HepG2 (cell line): Measurements from ENCODE around the gene VWA7. TPM values are rescaled to one million over a fixed set of nuclear protein-coding genes. Genes with fewer than 3 reads are reported as not detected.

ENCODE experiments used
- FOSL1 ChIP-seq: sonication (generic); formaldehyde crosslinking; IDR thresholded peaks from 2 replicates; pipeline ENCODE4 v1.9.0; 2021; ENCODE audit warnings: missing genetic modification reagents, borderline replicate concordance
- HOXA9 ChIP-seq: sonication (generic); formaldehyde crosslinking; IDR thresholded peaks from 2 replicates; pipeline ENCODE4 v1.8.1; 2022; ENCODE audit warnings: missing genetic modification reagents, mild to moderate bottlenecking, moderate library complexity, borderline replicate concordance
- JDP2 ChIP-seq: sonication (generic); formaldehyde crosslinking; IDR thresholded peaks from 2 replicates; pipeline ENCODE4 v1.8.1; 2022; ENCODE audit warnings: missing genetic modification reagents, borderline replicate concordance
- MAFK ChIP-seq, 2 experiments: IDR thresholded peaks in 1 of 2; conservative IDR thresholded peaks in 1 of 2; 2 replicates each; pipeline ENCODE4 v1.6.1; 2011; ENCODE audit warnings: improper control_type of control experiment in 2 of 2, low read length in 2 of 2
- MTA1 ChIP-seq: sonication (generic); formaldehyde crosslinking; IDR thresholded peaks from 2 replicates; pipeline ENCODE4 v1.4.0; 2020; ENCODE audit warnings: missing genetic modification reagents, mild to moderate bottlenecking, borderline replicate concordance
- MTF2 ChIP-seq: sonication (generic); formaldehyde crosslinking; IDR thresholded peaks from 2 replicates; pipeline ENCODE4 v1.5.0; 2020; ENCODE audit warnings: missing genetic modification reagents, borderline replicate concordance
- PLRG1 ChIP-seq: fragments of 450-650 bp; conservative IDR thresholded peaks from 2 replicates; pipeline ENCODE4 v1.6.1; 2016
- RFXAP ChIP-seq: sonication (generic); formaldehyde crosslinking; IDR thresholded peaks from 2 replicates; pipeline ENCODE4 v1.4.0; 2020; ENCODE audit warnings: missing genetic modification reagents, borderline replicate concordance
- TCF7L2 ChIP-seq: IDR thresholded peaks from 2 replicates; pipeline ENCODE4 v1.6.1; 2011; ENCODE audit warnings: mild to moderate bottlenecking, low read depth, low read length, moderate library complexity
- ZFP1 ChIP-seq: IDR thresholded peaks from 2 replicates; pipeline ENCODE4 v1.6.1; 2016
- ZNF724P ChIP-seq: sonication (generic); formaldehyde crosslinking; IDR thresholded peaks from 2 replicates; pipeline ENCODE4 v1.8.0; 2022; ENCODE audit warnings: missing genetic modification reagents, borderline replicate concordance
- ZSCAN31 ChIP-seq: sonication (generic); formaldehyde crosslinking; IDR thresholded peaks from 2 replicates; pipeline ENCODE4 v1.5.0; 2020; ENCODE audit warnings: low read depth, mild to moderate bottlenecking, missing genetic modification reagents
- polyA plus RNA-seq, 8 experiments: library from polyadenylated mRNA; depleted of rRNA in 3 of 8; stranded (reverse) in 7 of 8; unstranded in 1 of 8; fragments of >200 nt; fragmentation: Illumina TruSeq in 4 of 8; extraction: Trizol in 4 of 8; gene quantifications; 2 replicates each; pipeline versions ENCODE4 v1.2.1 to v1.2.3, GENCODE V29; 2011 to 2016; ENCODE audit warnings: low read depth in 4 of 8, missing spikeins in 1 of 8, mixed read lengths in 1 of 8; ENCODE audit not compliant: insufficient read depth in 1 of 8
- total RNA-seq, 5 experiments: library from RNA; depleted of rRNA; stranded (reverse); fragments of >200 nt; fragmentation: Illumina TruSeq; extraction: Trizol; gene quantifications; 2 replicates each; pipeline ENCODE4 v1.2.3, GENCODE V29; 2016; ENCODE audit warnings: low read depth in 1 of 5
- TF ChIP-seq, protein P1 (sequence below): sonication (generic); formaldehyde crosslinking; IDR thresholded peaks from 2 replicates; pipeline ENCODE4 v1.5.0; 2020; ENCODE audit warnings: missing genetic modification reagents
- TF ChIP-seq, protein P2 (sequence below): IDR thresholded peaks from 2 replicates; pipeline ENCODE4 v1.6.1; 2016
- TF ChIP-seq, protein P3 (sequence below): sonication (generic); formaldehyde crosslinking; IDR thresholded peaks from 2 replicates; pipeline ENCODE4 v1.5.1; 2020; ENCODE audit warnings: missing genetic modification reagents, mild to moderate bottlenecking, borderline replicate concordance
- TF ChIP-seq, protein P4 (sequence below): IDR thresholded peaks from 2 replicates; pipeline ENCODE4 v1.6.1; 2012; ENCODE audit warnings: low read length, improper control_type of control experiment
- TF ChIP-seq, protein P5 (sequence below): IDR thresholded peaks from 2 replicates; pipeline ENCODE4 v1.6.1; 2016
- TF ChIP-seq, protein P6 (sequence below): sonication (generic); formaldehyde crosslinking; IDR thresholded peaks from 2 replicates; pipeline ENCODE4 v1.4.0; 2020; ENCODE audit warnings: mild to moderate bottlenecking, missing genetic modification reagents
- TF ChIP-seq, protein P7 (sequence below): sonication (generic); formaldehyde crosslinking; IDR thresholded peaks from 2 replicates; pipeline ENCODE4 v1.4.0; 2020; ENCODE audit warnings: missing genetic modification reagents, mild to moderate bottlenecking, borderline replicate concordance

VWA7 gene
- total and polyA plus RNA-seq, 2 of the 13 experiments (the other 11 are each of a cell fraction or from before 2014, with no cell fraction given), result 0.86 to 3.3 TPM

DNA sequence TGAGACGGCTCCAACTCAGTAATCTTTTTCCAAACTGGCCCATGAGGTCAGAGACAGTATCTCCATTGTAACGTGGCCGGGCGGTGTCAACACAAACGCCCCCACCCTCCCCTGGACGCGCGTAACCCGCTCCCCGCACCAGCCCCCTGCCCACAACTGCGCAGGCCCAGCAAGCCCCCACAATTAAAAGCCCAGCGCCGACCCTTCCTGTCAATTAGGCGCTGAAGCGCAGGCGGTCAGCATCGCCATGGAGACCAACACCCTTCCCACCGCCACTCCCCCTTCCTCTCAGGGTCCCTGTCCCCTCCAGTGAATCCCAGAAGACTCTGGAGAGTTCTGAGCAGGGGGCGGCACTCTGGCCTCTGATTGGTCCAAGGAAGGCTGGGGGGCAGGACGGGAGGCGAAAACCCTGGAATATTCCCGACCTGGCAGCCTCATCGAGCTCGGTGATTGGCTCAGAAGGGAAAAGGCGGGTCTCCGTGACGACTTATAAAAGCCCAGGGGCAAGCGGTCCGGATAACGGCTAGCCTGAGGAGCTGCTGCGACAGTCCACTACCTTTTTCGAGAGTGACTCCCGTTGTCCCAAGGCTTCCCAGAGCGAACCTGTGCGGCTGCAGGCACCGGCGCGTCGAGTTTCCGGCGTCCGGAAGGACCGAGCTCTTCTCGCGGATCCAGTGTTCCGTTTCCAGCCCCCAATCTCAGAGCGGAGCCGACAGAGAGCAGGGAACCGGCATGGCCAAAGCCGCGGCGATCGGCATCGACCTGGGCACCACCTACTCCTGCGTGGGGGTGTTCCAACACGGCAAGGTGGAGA, 38.1 kb upstream of the VWA7 start, which contains the start of the genes HSPA1A and HSPA1L (continued):
- TF ChIP-seq FOSL1 (CRISPR knock-in tag), result no peak
- TF ChIP-seq ZSCAN31 (CRISPR knock-in tag), result peak; percentile 57; the same call in 1 of the 2 replicates
- TF ChIP-seq JDP2 (CRISPR knock-in tag), result no peak
- TF ChIP-seq, protein P1, sequence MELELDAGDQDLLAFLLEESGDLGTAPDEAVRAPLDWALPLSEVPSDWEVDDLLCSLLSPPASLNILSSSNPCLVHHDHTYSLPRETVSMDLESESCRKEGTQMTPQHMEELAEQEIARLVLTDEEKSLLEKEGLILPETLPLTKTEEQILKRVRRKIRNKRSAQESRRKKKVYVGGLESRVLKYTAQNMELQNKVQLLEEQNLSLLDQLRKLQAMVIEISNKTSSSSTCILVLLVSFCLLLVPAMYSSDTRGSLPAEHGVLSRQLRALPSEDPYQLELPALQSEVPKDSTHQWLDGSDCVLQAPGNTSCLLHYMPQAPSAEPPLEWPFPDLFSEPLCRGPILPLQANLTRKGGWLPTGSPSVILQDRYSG (CRISPR knock-in tag), result no peak
- TF ChIP-seq ZNF724P, result no peak
- TF ChIP-seq ZFP1 (CRISPR knock-in tag), result no peak
- TF ChIP-seq, protein P2, sequence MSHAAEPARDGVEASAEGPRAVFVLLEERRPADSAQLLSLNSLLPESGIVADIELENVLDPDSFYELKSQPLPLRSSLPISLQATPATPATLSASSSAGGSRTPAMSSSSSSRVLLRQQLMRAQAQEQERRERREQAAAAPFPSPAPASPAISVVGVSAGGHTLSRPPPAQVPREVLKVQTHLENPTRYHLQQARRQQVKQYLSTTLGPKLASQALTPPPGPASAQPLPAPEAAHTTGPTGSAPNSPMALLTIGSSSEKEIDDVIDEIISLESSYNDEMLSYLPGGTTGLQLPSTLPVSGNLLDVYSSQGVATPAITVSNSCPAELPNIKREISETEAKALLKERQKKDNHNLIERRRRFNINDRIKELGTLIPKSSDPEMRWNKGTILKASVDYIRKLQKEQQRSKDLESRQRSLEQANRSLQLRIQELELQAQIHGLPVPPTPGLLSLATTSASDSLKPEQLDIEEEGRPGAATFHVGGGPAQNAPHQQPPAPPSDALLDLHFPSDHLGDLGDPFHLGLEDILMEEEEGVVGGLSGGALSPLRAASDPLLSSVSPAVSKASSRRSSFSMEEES, result no peak
- no peak for TF ChIP-seq HOXA9 (CRISPR knock-in tag)
- no peak for TF ChIP-seq PLRG1
- TF ChIP-seq RFXAP (CRISPR knock-in tag), result no peak; the same call in 1 of the 2 replicates
- TF ChIP-seq, protein P3, sequence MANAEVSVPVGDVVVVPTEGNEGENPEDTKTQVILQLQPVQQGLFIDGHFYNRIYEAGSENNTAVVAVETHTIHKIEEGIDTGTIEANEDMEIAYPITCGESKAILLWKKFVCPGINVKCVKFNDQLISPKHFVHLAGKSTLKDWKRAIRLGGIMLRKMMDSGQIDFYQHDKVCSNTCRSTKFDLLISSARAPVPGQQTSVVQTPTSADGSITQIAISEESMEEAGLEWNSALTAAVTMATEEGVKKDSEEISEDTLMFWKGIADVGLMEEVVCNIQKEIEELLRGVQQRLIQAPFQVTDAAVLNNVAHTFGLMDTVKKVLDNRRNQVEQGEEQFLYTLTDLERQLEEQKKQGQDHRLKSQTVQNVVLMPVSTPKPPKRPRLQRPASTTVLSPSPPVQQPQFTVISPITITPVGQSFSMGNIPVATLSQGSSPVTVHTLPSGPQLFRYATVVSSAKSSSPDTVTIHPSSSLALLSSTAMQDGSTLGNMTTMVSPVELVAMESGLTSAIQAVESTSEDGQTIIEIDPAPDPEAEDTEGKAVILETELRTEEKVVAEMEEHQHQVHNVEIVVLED (CRISPR knock-in tag), result peak; percentile 57; the same call in 1 of the 2 replicates
- TF ChIP-seq, protein P4, sequence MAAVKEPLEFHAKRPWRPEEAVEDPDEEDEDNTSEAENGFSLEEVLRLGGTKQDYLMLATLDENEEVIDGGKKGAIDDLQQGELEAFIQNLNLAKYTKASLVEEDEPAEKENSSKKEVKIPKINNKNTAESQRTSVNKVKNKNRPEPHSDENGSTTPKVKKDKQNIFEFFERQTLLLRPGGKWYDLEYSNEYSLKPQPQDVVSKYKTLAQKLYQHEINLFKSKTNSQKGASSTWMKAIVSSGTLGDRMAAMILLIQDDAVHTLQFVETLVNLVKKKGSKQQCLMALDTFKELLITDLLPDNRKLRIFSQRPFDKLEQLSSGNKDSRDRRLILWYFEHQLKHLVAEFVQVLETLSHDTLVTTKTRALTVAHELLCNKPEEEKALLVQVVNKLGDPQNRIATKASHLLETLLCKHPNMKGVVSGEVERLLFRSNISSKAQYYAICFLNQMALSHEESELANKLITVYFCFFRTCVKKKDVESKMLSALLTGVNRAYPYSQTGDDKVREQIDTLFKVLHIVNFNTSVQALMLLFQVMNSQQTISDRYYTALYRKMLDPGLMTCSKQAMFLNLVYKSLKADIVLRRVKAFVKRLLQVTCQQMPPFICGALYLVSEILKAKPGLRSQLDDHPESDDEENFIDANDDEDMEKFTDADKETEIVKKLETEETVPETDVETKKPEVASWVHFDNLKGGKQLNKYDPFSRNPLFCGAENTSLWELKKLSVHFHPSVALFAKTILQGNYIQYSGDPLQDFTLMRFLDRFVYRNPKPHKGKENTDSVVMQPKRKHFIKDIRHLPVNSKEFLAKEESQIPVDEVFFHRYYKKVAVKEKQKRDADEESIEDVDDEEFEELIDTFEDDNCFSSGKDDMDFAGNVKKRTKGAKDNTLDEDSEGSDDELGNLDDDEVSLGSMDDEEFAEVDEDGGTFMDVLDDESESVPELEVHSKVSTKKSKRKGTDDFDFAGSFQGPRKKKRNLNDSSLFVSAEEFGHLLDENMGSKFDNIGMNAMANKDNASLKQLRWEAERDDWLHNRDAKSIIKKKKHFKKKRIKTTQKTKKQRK, result no peak
- TF ChIP-seq MAFK (conservative IDR thresholded peaks at IDR 0.05 in 1 of 2, IDR thresholded peaks at IDR 0.05 in 1 of 2; ENCODE audit: low read length in 2 of 2), result no peak
- no peak for TF ChIP-seq MTF2
- TF ChIP-seq, protein P5, sequence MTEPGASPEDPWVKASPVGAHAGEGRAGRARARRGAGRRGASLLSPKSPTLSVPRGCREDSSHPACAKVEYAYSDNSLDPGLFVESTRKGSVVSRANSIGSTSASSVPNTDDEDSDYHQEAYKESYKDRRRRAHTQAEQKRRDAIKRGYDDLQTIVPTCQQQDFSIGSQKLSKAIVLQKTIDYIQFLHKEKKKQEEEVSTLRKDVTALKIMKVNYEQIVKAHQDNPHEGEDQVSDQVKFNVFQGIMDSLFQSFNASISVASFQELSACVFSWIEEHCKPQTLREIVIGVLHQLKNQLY, result no peak
- TF ChIP-seq, protein P6, sequence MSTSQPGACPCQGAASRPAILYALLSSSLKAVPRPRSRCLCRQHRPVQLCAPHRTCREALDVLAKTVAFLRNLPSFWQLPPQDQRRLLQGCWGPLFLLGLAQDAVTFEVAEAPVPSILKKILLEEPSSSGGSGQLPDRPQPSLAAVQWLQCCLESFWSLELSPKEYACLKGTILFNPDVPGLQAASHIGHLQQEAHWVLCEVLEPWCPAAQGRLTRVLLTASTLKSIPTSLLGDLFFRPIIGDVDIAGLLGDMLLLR (CRISPR knock-in tag), result no peak
- TF ChIP-seq, protein P7, sequence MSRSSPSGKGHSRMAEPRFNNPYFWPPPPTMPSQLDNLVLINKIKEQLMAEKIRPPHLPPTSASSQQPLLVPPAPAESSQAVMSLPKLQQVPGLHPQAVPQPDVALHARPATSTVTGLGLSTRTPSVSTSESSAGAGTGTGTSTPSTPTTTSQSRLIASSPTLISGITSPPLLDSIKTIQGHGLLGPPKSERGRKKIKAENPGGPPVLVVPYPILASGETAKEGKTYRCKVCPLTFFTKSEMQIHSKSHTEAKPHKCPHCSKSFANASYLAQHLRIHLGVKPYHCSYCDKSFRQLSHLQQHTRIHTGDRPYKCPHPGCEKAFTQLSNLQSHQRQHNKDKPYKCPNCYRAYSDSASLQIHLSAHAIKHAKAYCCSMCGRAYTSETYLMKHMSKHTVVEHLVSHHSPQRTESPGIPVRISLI (CRISPR knock-in tag), result no peak
- no peak for TF ChIP-seq MTA1 (CRISPR knock-in tag)
- no peak for TF ChIP-seq TCF7L2
